GM18861 (cell line): Measurements from ENCODE around the gene SEC14L5.

Experiments used
- ATAC-seq: cut with Tn5 transposase; IDR thresholded peaks from one replicate; pipeline ENCODE4 v1.9.1; 2021; ENCODE audit not compliant: unreplicated experiment

SEC14L5 gene

DNA sequence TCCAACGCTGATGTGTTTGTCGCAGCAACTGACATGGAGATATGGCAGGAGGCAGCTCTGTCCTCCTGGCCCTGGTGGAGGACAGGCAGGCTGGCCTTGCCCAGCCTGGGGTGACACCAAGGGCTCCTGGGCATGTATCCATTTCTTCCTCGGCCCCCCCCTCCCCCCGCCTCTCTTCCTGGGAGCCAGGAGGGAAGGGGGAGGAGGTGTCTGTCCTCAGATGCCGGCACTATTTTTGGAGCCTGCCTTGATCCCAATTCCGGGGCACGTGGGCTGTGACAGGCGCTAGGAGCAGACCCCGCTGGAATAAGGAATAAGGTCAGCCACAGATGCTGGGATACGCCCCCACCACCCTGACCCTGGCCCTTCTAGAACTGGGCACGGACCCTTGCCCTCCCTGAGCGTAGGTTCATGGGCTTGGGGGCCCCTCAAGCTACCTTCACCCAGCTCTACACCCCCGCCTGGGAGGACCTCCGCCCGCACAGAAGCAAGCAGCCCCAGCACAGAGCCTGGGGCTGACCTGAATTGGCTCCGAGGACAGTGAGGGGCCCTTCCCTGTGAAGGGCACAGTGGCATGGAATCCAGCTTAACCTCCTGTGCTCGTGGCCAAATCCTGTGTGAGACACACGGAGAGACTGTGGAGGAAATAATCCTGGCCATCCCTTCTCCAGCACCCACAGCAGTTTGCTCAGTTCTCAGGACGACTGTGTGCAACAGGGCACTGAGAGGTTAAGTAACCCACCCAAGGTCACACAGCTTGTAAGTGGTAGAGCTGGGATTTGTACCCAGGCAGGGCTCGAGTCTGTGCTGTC is 24.1 kb downstream of the SEC14L5 start:
- ATAC-seq: no peak

DNA sequence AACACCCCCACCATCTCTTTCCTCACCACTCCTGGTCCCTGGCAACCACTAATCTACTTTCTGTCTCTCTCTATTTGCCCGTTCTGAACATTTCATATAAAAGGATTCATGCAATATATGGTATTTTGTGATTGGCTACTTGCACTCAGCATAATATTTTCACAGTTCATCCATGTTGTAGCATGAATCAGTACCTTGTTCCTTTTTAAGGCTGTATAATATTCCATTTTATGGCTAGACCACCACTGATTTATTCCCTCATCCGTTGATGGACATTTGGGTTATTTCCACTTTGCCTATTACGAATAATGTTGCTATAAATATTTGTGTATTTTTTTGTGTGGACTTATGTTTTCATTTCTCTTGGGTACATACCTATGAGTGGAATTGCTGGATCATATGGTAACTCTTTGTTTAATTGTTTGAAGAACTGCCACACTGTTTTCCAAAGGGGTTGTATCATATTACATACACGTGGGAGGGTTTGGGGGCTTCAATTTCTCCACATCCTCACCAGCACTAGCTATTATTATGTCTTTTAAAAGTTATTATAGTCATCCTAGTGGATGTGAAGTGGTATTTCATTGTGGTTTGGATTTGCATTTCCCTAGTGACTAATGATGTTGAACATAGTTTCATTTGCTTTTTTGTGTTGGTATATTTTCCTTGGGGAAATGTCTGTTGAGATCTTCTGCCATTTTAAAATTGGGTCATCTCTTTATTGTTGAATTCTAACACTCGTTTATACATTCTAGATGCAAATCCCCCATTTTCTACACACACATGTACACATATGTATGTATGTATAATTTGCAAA is 26.3 kb downstream of the SEC14L5 start:
- no peak for ATAC-seq

- ATAC-seq: no peak
Observed at GRCh38 chr16:4987250-4987579, 29.1 kb downstream of the SEC14L5 start.

DNA sequence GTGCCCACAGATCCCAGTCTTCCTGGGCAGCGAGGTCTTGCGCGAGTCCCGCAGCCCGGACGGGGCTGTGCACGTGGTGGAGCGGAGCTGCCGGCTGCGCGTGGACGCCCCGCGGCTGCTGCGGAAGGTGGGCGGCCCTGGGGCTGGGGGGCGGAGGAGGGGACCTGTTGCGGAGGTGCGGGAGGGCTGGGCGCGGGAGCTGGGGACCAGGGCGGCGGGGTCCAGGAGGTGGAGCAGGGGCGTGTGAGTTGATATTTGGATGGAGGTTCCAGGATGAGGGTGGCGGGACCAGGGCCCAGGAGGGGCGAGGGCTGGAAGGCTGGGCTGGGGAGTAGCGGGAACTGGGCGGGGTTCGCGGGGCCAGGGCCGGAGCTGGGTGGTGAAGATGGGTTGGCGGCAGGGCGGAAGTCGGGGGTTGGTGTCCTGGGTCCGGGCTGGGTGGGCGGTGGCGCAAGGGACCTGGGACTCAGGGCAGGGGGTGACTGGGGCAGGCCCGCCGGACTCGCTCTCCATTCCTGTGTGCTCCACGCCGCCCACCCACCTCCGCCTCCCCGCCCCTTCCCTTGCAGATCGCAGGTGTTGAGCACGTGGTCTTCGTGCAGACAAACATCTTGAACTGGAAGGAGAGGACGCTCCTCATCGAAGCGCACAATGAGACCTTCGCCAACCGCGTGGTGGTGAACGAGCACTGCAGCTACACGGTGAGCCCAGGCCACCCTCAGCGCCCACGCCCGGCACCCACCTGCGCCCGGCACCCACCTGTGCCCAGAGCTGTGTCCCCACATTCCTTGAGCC is 29.6 kb downstream of the SEC14L5 start:
- no peak for ATAC-seq

- ATAC-seq: no peak
Observed at GRCh38 chr16:4988647-4989046, 30.5 kb downstream of the SEC14L5 start.

GRCh38 chr16:4989391-4990006 is 31.4 kb downstream of the SEC14L5 start:
- ATAC-seq: no peak

- no peak for ATAC-seq
Observed at GRCh38 chr16:4990415-4990814, 32.3 kb downstream of the SEC14L5 start.

DNA sequence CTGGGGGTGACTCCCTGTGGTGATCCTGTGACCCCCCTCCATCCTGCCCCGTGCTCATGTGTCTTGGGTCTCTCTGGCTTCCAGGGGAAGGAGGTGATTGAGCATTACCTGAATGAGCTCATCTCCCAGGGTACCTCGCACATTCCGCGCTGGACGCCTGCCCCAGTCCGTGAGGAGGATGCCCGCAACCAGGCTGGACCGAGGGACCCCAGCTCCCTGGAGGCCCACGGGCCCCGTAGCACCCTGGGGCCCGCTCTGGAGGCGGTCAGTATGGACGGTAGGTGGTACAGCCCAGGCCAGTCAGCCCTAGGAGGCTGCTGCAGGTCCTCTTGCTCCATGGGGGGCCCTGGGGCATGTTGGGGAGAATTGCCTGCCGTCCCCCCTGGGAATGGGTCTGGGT is 33.6 kb downstream of the SEC14L5 start:
- no peak for ATAC-seq

- no peak for ATAC-seq
Observed at GRCh38 chr16:4994719-4995434, 36.7 kb downstream of the SEC14L5 start.

GRCh38 chr16:5000573-5001001 is 42.5 kb downstream of the SEC14L5 start:
- no peak for ATAC-seq

GRCh38 chr16:5001571-5001970 is 43.4 kb downstream of the SEC14L5 start:
- no peak for ATAC-seq

DNA sequence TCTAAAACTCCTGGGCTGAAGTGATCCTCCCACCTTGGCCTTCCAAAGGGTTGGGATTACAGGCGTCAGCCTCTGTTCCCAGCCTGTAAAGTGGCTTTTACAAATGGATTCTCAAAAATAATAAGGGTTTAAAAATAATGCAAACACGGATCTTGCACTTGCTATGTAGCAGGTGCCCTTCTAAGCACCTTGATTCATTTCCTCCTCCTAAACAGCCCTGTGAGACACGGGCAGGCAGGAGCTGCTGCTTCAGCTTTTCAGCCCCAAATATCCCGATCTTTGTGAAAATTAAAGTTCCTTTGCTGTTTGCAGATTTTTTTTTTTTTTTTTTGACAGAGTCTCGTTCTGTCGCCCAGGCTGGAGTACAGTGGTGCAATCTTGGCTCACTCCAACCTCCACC is 43.9 kb downstream of the SEC14L5 start:
- ATAC-seq: no peak

GRCh38 chr16:5002699-5003143 is 44.6 kb downstream of the SEC14L5 start:
- ATAC-seq: no peak

- ATAC-seq: no peak
Observed at GRCh38 chr16:5003211-5003610, 45.1 kb downstream of the SEC14L5 start.

DNA sequence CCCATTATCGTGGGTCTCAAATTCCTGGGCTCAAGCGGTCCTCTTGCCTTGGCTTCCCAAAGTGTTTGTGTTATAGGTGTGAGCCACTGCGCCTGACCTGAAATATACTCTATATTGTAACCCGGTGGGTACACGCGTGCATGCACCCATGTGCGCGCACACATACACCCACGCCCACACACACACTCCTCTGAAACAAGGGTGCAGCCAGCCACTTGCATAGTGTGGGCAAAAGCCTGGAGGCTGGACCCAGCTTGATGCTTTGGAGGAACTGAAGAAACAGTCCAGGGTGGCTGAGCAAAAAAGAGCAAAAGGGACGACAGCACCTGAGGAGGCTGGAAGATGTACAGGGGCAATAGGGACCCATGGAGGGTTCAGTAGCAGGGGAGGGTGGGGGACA is 45.7 kb downstream of the SEC14L5 start:
- ATAC-seq: no peak

GRCh38 chr16:5004311-5004710 is 46.2 kb downstream of the SEC14L5 start:
- ATAC-seq: no peak

DNA sequence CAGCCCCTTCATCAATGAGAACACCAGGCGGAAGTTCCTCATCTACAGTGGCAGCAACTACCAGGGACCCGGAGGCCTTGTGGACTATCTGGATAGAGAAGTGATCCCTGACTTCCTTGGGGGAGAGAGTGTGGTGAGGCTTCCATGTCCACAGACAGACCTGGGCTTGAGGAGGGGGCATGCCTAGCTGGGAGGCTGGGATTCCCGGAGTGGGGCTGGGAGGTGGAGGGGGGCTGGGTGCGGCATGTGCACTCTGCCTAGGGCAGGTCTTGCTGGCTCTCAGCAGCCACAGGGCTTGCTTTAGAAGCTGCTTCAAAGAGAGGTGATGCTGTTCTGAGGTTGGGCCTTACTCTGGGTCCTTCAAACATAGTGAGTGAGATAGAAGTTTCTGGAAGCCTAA is 47.8 kb downstream of the SEC14L5 start:
- no peak for ATAC-seq

- ATAC-seq: no peak
Observed at GRCh38 chr16:5006348-5007193, 48.4 kb downstream of the SEC14L5 start.

DNA sequence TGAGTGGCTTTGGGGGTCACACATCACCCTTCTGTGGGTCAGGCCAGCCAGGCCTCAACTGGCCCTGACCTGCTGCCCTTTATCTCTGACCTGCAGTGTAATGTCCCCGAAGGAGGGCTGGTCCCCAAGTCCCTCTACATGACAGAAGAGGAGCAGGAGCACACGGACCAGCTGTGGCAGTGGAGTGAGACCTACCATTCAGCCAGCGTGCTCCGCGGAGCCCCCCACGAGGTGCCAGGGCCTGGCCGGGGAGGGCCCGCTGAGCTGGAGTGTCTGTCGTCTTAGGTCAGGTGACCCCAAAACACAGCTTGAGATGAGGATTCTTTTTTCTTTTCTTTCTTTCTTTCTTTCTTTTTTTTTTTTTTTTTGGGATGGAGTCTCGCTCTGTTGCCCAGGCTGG is 49.1 kb downstream of the SEC14L5 start:
- ATAC-seq: no peak
